Measurements from ENCODE around the gene STIM2. TPM values are rescaled to one million over a fixed set of nuclear protein-coding genes. Genes with fewer than 3 reads are reported as not detected.
"Not testable (repeated sequence)": the region's sequence is repeated elsewhere in the genome, so short reads cannot be mapped to it uniquely, and the experiment has no call there.

Gene STIM2
- total RNA-seq, 1 donor from 2014 or later: 21.9 TPM

- no peak for DNase-seq
These were observed 94.6 kb downstream of the STIM2 start for GRCh38 chr4:26955241-26955640.

- DNase-seq: no peak
These were observed 98.4 kb downstream of the STIM2 start for GRCh38 chr4:26958925-26959653.

DNA sequence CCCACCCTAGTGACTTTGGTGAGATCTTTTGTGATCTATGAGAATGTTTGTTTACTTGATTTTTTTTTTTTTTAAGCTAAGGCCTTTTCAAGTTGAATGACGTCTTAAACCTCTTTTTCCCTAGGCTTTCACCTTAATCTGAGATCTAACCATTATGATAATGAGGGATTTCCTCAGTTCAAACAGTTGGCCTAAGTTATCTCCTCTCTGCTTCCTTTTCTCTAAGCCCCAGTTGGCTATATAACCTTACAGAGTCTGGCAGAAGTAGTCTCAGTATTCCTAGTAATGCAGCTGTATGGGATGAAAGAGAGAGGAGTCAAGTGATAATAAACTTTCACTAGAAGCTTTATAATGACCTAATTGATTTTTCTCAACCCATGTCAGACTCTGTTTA is 99.0 kb downstream of the STIM2 start:
- DNase-seq: no peak

DNA sequence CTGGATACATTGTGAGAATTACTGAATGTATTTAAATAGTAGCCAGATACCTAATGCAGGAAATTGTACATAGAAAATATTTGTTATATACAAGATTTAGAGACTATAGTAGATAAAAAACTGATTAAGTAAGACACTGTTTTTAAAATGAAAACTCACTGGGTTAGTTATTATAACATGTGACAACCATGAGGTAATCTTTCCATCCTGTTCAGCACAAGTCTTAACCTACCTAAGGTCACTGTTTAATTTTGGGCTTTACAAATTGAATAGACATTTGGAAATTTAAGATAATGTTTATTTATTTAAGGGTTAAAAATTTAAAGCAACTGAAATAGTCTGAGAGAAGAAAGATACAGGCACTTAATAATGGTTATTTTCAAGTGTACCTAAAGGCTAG is 102.1 kb downstream of the STIM2 start:
- DNase-seq: no peak

DNA sequence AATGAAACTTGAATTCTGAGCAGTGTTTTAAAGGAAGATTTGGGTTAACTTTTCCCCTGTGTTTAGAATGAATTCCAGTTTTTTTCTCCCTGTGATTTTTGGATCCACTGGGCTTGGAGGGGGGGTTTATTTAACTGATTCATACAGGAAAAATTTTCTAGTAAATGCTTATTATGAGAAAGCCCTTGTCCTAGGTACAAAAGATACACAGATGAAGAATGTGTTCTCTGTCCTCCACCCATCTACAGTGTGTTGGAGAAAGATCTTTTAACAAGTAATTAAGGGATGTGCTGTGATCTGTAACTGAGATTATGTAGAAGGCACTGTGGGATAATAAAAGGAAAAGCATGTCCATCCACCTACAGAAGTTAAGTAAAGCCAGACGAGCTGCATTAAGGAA is 103.9 kb downstream of the STIM2 start:
- DNase-seq: no peak

DNA sequence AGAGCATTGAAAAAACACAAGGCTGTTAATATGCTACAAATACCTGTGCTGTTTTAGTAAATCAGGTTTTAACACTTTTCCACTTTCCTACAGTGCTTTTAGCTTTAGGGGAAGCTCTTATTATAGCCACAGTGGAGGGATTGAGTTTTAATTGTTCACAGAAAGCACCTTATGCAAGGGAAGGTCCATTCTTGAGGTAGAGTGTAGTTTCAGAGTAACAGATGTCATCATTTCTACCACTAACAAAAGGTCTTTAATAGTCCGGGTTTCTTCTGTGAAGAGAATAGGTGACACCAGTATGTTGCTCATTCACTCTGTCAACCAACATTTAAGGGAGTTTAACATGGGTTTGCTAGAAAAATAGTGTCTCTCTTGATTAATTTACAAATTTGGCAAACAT is 104.4 kb downstream of the STIM2 start:
- DNase-seq: no peak

DNA sequence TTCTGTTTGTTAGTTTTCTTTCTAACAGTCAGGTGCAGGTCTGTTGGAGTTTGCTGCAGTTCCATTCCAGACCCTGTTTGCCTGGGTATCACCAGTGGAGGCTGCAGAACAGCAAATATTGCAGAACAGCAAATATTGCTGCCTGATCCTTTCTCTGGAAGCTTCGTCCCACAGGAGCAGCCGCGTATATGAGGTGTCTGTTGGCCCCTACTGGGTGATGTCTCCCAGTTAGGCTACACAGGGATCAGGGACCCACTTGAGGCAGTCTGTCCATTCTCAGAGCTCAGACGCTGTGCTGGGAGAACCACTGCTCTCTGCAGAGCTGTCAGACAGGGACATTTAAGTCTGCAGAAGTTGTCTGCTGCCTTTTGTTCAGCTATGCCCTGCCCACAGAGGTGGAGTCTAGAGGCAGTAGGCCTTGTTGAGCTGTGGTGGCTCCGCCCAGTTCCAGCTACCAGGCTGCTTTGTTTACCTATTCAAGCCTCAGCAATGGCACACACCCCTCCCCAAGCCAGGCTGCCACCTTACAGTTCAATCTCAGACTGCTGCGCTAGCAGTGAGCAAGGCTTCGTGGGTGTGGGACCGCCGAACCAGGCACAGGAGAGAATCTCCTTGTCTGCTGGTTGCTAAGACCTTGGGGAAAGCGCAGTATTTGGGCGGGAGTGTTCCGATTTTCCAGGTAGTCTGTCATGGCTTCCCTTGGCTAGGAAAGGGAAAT is 115.0 kb downstream of the STIM2 start:
- not testable (repeated sequence) for DNase-seq

GRCh38 chr4:26978387-26979053 is 117.9 kb downstream of the STIM2 start:
- DNase-seq: no peak

- DNase-seq: no peak
These were observed 124.3 kb downstream of the STIM2 start for GRCh38 chr4:26984896-26985295.

GRCh38 chr4:26985873-26986272 is 125.2 kb downstream of the STIM2 start:
- no peak for DNase-seq

- no peak for DNase-seq
These were observed 126.5 kb downstream of the STIM2 start for GRCh38 chr4:26987191-26987590.

DNA sequence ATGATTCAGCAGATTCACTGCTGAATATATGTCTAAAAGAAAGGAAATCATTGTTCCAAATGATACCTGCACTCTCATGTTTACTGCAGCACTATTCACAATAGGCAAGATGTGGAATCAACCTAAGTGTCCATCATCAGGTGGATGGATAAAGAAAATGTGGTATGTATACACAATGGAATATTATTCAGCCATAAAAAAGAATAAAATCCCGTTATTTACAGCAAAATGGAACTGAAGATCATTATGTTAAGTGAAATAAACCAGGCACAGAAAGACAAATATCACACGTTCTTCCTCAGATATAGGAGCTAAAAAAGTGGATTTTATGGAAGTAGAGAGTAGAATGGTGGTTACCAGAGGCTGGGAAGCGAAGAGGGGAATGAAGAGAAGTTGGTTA is 130.4 kb downstream of the STIM2 start:
- no peak for DNase-seq

DNA sequence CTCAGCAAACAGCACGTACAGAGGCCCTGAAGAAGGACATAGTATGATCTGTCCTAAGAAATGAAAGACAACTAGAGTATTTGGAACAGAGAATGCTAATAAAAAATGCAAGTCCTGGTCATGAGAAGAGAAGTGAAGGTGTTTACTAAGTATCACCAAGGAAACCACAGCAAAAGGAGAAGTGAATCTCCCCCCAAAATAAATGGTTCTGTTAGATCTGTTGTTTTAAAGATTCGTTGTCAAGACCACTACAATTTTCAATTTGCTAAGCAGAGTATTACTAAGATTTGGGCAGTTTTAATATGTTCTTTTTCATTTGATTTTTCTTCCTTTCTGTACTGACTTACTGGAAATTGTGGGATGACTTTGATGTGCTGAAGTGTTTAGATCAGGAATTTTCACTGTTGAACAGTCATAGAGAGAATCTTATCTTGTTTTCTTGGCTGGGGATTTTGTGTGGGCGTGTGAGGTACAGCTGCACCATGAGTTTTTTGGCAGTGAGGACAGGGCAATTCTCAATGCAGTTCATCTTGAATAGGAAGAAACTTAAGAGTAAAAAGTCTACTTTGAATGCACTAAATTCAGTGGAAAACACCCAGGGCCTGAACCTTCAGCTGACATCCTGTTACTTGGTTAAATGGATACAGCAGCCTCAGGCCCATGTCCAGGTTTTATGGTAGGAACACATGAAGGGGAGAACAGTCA is 132.2 kb downstream of the STIM2 start:
- no peak for DNase-seq

GRCh38 chr4:26993539-26993938 is 132.9 kb downstream of the STIM2 start:
- DNase-seq: no peak

GRCh38 chr4:26993967-26994366 is 133.3 kb downstream of the STIM2 start:
- DNase-seq: no peak

- no peak for DNase-seq
These were observed 134.7 kb downstream of the STIM2 start for GRCh38 chr4:26995316-26995715.

DNA sequence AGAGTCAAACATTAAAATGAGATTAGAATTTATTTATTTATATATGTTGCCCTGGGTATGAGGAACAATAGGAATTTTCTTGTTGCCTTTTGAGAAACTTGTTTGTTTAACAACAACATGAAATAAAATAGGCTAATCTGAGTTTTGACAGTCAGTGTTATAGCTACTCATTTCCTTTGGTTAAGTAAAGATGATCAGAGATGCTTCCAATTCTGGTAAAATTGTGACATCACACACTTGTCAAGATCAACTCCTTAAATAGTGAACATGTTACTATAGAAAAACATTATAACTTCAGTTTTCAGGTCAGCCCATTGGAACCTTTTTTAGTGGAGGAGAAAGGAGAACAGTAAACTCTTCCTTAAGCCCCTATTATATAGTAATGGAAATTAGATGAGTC is 136.1 kb downstream of the STIM2 start:
- DNase-seq: no peak

DNA sequence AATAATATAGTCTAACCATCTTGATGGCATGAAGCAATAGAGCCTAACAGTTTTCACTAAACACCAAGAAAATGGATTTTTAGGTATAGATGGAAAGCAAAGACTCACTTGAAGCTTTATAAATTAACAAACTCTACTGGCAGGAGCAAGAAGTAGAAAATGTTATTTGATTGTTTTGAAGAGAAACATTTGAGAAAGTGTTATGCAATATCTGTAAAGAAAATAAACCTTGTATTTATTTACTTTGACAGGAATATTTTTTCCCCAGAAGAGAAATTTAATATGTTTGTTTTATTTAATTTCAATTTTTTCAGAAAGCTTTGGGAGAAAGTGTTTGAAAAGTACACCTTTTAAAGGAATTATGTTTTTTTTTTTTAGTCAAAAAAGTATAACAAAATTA is 139.0 kb downstream of the STIM2 start:
- no peak for DNase-seq

- no peak for DNase-seq
These were observed 139.5 kb downstream of the STIM2 start for GRCh38 chr4:27000122-27000521.

DNA sequence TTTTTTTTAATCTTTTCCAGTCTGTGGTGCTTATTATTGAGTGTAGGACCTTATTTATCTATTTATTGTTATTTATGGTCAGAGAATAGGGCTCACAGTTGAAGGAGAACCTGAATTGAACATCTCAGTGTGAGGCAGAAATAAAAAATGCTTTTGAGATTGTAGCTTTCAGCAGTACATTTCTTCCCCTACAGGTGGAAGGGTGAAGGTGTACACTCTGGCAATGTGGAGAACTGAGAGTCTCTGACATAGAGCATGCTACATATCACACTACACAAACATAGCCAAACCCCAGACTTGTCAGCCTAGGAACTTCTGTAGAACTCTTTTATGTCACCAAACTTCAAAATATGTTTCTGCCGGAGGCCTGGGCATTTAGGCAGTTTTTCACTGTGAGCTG is 140.2 kb downstream of the STIM2 start:
- no peak for DNase-seq

GRCh38 chr4:27001398-27002164 is 140.9 kb downstream of the STIM2 start:
- DNase-seq: no peak

DNA sequence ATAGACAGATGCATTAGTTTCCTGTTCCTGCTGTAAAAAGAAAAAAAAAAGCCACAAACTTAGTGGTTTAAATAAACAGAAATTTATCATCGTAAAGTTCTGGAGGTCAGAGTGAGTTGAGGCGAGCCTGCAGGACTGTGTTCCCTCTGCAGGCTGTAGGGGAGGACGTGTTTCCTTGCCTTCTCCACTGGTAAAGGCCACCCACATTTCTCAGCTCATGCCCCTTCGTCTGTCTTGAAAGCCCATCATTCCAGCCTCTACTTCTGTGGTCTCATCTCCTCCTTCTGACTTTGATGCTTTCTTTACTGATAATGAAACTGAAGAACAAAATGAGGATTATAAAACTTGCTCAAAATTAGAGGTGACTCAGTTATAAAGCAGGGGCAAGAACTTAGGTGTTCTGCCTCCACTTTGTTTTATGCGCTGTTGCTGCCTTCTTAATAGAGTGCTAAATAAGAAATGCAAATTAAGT is 143.0 kb downstream of the STIM2 start:
- DNase-seq: no peak

All from skin of body (tissue), 2 donors.